ENCODE results near the gene DCUN1D4. TPM values are rescaled to one million over a fixed set of nuclear protein-coding genes. Genes with fewer than 3 reads are reported as not detected.

DCUN1D4 gene
- total RNA-seq, 1 experiment from 2014 or later: 34.3 TPM

GRCh38 chr4:51867689-51868448 lies 24.9 kb downstream of the DCUN1D4 start:
- POLR2A ChIA-PET: no interaction called here
- TF ChIP-seq ELF4 (CRISPR knock-in tag; IDR thresholded peaks at IDR 0.05; ENCODE audit: low read depth) (no peak), ZNF671 (CRISPR knock-in tag; IDR thresholded peaks at IDR 0.05) (no peak), SMAD3 (CRISPR knock-in tag; IDR thresholded peaks at IDR 0.05; ENCODE audit: borderline replicate concordance) (no peak), TEAD4 (CRISPR knock-in tag; IDR thresholded peaks at IDR 0.05) (no peak), JUN (CRISPR knock-in tag; IDR thresholded peaks at IDR 0.05) (no peak), NR3C1 (CRISPR knock-in tag; conservative IDR thresholded peaks at IDR 0.05; ENCODE audit: low read depth) (no peak), NFATC4 (CRISPR knock-in tag; IDR thresholded peaks at IDR 0.05) (no peak), ZNF423 (CRISPR knock-in tag; IDR thresholded peaks at IDR 0.05) (no peak), NR1H2 (CRISPR knock-in tag; IDR thresholded peaks at IDR 0.05) (no peak), SOX15 (CRISPR knock-in tag; IDR thresholded peaks at IDR 0.05) (no peak), STAT6 (CRISPR knock-in tag; conservative IDR thresholded peaks at IDR 0.05; ENCODE audit: low read depth) (no peak)
- TF ChIP-seq, protein P1, sequence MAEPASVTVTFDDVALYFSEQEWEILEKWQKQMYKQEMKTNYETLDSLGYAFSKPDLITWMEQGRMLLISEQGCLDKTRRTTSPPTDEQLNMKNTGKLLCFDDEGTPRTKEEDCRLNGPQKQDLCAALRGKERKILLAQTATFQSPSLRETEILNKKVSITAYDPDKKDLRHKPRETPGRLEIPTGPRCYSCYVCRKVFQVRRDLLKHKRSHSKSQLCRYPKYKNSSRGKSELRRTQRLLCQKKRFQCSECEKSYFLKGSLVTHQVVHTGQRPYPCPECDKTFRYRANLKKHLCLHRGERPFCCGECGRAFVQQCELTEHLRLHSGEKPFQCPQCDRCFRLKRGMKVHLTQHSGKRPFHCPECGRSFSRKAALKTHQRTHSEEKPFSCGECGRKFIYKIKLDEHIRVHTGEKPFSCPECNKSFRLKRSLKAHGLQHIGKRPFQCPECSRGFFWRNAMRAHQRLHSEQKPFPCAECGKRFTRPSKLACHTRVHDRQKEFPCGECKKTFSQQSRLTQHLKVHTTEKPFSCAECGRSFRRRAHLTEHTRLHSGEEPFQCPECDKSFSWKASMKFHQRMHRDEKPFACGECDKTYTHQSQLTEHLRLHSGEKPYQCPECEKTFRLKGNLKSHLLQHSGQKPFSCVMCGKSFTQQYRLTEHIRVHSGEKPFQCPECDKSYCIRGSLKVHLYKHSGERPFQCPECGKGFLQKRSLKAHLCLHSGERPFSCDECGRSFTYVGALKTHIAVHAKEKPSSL (CRISPR knock-in tag; conservative IDR thresholded peaks at IDR 0.05): no peak
- TF ChIP-seq, protein P2, sequence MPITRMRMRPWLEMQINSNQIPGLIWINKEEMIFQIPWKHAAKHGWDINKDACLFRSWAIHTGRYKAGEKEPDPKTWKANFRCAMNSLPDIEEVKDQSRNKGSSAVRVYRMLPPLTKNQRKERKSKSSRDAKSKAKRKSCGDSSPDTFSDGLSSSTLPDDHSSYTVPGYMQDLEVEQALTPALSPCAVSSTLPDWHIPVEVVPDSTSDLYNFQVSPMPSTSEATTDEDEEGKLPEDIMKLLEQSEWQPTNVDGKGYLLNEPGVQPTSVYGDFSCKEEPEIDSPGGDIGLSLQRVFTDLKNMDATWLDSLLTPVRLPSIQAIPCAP (CRISPR knock-in tag; IDR thresholded peaks at IDR 0.05): no peak
- TF ChIP-seq, protein P3, sequence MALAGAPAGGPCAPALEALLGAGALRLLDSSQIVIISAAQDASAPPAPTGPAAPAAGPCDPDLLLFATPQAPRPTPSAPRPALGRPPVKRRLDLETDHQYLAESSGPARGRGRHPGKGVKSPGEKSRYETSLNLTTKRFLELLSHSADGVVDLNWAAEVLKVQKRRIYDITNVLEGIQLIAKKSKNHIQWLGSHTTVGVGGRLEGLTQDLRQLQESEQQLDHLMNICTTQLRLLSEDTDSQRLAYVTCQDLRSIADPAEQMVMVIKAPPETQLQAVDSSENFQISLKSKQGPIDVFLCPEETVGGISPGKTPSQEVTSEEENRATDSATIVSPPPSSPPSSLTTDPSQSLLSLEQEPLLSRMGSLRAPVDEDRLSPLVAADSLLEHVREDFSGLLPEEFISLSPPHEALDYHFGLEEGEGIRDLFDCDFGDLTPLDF (CRISPR knock-in tag; IDR thresholded peaks at IDR 0.05): no peak
- TF ChIP-seq, protein P4, sequence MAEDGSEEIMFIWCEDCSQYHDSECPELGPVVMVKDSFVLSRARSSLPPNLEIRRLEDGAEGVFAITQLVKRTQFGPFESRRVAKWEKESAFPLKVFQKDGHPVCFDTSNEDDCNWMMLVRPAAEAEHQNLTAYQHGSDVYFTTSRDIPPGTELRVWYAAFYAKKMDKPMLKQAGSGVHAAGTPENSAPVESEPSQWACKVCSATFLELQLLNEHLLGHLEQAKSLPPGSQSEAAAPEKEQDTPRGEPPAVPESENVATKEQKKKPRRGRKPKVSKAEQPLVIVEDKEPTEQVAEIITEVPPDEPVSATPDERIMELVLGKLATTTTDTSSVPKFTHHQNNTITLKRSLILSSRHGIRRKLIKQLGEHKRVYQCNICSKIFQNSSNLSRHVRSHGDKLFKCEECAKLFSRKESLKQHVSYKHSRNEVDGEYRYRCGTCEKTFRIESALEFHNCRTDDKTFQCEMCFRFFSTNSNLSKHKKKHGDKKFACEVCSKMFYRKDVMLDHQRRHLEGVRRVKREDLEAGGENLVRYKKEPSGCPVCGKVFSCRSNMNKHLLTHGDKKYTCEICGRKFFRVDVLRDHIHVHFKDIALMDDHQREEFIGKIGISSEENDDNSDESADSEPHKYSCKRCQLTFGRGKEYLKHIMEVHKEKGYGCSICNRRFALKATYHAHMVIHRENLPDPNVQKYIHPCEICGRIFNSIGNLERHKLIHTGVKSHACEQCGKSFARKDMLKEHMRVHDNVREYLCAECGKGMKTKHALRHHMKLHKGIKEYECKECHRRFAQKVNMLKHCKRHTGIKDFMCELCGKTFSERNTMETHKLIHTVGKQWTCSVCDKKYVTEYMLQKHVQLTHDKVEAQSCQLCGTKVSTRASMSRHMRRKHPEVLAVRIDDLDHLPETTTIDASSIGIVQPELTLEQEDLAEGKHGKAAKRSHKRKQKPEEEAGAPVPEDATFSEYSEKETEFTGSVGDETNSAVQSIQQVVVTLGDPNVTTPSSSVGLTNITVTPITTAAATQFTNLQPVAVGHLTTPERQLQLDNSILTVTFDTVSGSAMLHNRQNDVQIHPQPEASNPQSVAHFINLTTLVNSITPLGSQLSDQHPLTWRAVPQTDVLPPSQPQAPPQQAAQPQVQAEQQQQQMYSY (CRISPR knock-in tag; IDR thresholded peaks at IDR 0.05): no peak
- TF ChIP-seq, protein P5, sequence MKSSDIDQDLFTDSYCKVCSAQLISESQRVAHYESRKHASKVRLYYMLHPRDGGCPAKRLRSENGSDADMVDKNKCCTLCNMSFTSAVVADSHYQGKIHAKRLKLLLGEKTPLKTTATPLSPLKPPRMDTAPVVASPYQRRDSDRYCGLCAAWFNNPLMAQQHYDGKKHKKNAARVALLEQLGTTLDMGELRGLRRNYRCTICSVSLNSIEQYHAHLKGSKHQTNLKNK (CRISPR knock-in tag; IDR thresholded peaks at IDR 0.05): no peak

More at GRCh38 chr4:51867689-51868448, 24.9 kb downstream of the DCUN1D4 start:
- DNase-seq (ENCODE audit: low spot score): no peak
- H3K9me3 Mint-ChIP-seq: no peaks in the 10 kb centered on the region
- no peaks in the 10 kb centered on the region for H3K27me3 Mint-ChIP-seq (ENCODE audit: low read depth)
- no peaks in the 10 kb centered on the region for H3K4me1 Mint-ChIP-seq
- CTCF ChIA-PET: no interaction called here
- no peak overlapping the region for H3K27ac Mint-ChIP-seq
- ATAC-seq: no peak
- no peak overlapping the region for H3K4me3 Mint-ChIP-seq
- peaks cover 51% of the 10 kb centered on the region for H3K36me3 Mint-ChIP-seq

Data from WTC11 (cell line).